GM12878 (cell line): ENCODE results near the gene PID1. TPM values are rescaled to one million over a fixed set of nuclear protein-coding genes. Genes with fewer than 3 reads are reported as not detected.

Experiments
- ATAC-seq: fragments of 200-7000 bp; cut with Tn5 transposase; 3 replicates; pipeline ENCODE4 v1.9.1; 2020; ENCODE audit warnings: mild to moderate bottlenecking, moderate library complexity
- BruUV-seq: library from RNA; stranded (reverse); fragments of 400-500 nt; replicated peaks from 2 replicates; lab custom pipeline; 2021; lab: Mats Ljungman, UMichigan
- CTCF ChIA-PET: fragments of 300-600 bp; sonication (Branson Sonifier 250); formaldehyde crosslinking; extraction: SDS; loops from one replicate; lab custom pipeline; 2021; ENCODE audit warnings: inconsistent platforms; lab: Yijun Ruan, JAX
- POLR2A ChIA-PET: fragments of 350-600 bp; formaldehyde crosslinking; extraction: SDS; loops from one replicate; lab custom pipeline; 2021; ENCODE audit warnings: inconsistent platforms; lab: Charles Lee
- RAD21 ChIA-PET: fragments of 300-600 bp; sonication (Branson Sonifier 250); formaldehyde crosslinking; loops from one replicate; lab custom pipeline; 2023; ENCODE audit warnings: antibody characterized with exemption; ENCODE audit not compliant: unreplicated experiment; lab: Charles Lee
- SMC1A ChIA-PET: fragments of 300-600 bp; sonication (Branson Sonifier 250); formaldehyde crosslinking; loops from one replicate; lab custom pipeline; 2023; ENCODE audit not compliant: unreplicated experiment, uncharacterized antibody; lab: Charles Lee
- DNase-seq: peaks from one replicate; pipeline ENCODE4 v3.0.0-alpha.2; 2011; ENCODE audit warnings: low read depth, low spot score
- FAIRE-seq: peaks from 3 replicates; lab custom pipeline; 2011; peaks lifted over from hg19 to GRCh38; lab: Jason Lieb, UNC
- H2AFZ ChIP-seq: 2 replicates; pipeline ENCODE4 v1.6.0; 2011; ENCODE audit warnings: low read depth, low read length, control low read depth; ENCODE audit not compliant: control insufficient read depth
- H3K27ac ChIP-seq: 2 replicates; pipeline ENCODE4 v1.5.1; 2011; ENCODE audit warnings: control low read depth; ENCODE audit not compliant: control insufficient read depth, insufficient read depth
- H3K27me3 ChIP-seq, 2 experiments: replicated peaks in 1 of 2; 2 replicates each; pipeline versions ENCODE4 v1.6.0 to v1.6.1; 2011; ENCODE audit warnings: low read length in 1 of 2; ENCODE audit not compliant: control insufficient read depth in 2 of 2, insufficient read depth in 2 of 2
- H3K36me3 ChIP-seq, 2 experiments: 2 replicates each; pipeline ENCODE4 v1.5.1; 2011; ENCODE audit warnings: low read length in 1 of 2; ENCODE audit not compliant: control insufficient read depth in 2 of 2, insufficient read depth in 2 of 2
- H3K4me1 ChIP-seq: 2 replicates; pipeline ENCODE4 v1.6.1; 2011; ENCODE audit warnings: mild to moderate bottlenecking, low read length, moderate library complexity, mixed read lengths; ENCODE audit not compliant: control insufficient read depth, insufficient read depth
- H3K4me2 ChIP-seq: 2 replicates; pipeline ENCODE4 v1.6.0; 2011; ENCODE audit warnings: control low read depth; ENCODE audit not compliant: control insufficient read depth, insufficient read depth
- H3K4me3 ChIP-seq: fragments of 200-600 bp; sonication (generic); 2 replicates; pipeline ENCODE4 v1.5.1; 2016
- H3K79me2 ChIP-seq: 2 replicates; pipeline ENCODE4 v1.6.0; 2011; ENCODE audit warnings: low read length; ENCODE audit not compliant: control insufficient read depth, insufficient read depth
- H3K9ac ChIP-seq: 2 replicates; pipeline ENCODE4 v1.8.0; 2011; ENCODE audit warnings: low read length, control low read depth, mixed read lengths; ENCODE audit not compliant: control insufficient read depth, insufficient read depth
- H3K9me3 ChIP-seq: replicated peaks from 3 replicates; pipeline ENCODE4 v1.5.1; 2011; ENCODE audit warnings: mild to moderate bottlenecking, low read length; ENCODE audit not compliant: control insufficient read depth, insufficient read depth
- H4K20me1 ChIP-seq: 2 replicates; pipeline ENCODE4 v1.6.0; 2011; ENCODE audit not compliant: control insufficient read depth, insufficient read depth
- BCL11A ChIP-seq: IDR thresholded peaks from 2 replicates; pipeline ENCODE4 v1.6.1; 2011; ENCODE audit warnings: low read depth, low read length
- CHD4 ChIP-seq: fragments of 200-600 bp; sonication (generic); IDR thresholded peaks from 2 replicates; pipeline ENCODE4 v1.6.1; 2016; ENCODE audit warnings: mild to moderate bottlenecking
- DPF2 ChIP-seq: fragments of 450-650 bp; IDR thresholded peaks from 2 replicates; pipeline ENCODE4 v1.6.1; 2017; ENCODE audit warnings: mild to moderate bottlenecking
- IKZF1 ChIP-seq: fragments of 450-650 bp; conservative IDR thresholded peaks from 2 replicates; pipeline ENCODE4 v1.6.1; 2017; ENCODE audit warnings: antibody characterized with exemption, mild to moderate bottlenecking
- IKZF2 ChIP-seq, 2 experiments: fragments of 450-650 bp; IDR thresholded peaks; 2 replicates each; pipeline ENCODE4 v1.6.1; 2017; ENCODE audit warnings: mild to moderate bottlenecking in 2 of 2, moderate library complexity in 2 of 2
- NR2C1 ChIP-seq: fragments of 450-650 bp; IDR thresholded peaks from 2 replicates; pipeline ENCODE4 v1.6.1; 2017; ENCODE audit warnings: antibody characterized with exemption, mild to moderate bottlenecking, moderate library complexity
- PML ChIP-seq: IDR thresholded peaks from 2 replicates; pipeline ENCODE4 v1.6.1; 2012; ENCODE audit warnings: low read length, inconsistent platforms
- RBBP5 ChIP-seq: fragments of 200-600 bp; sonication (generic); conservative IDR thresholded peaks from 2 replicates; pipeline ENCODE4 v1.6.1; 2016
- RUNX3 ChIP-seq: IDR thresholded peaks from 2 replicates; pipeline ENCODE4 v1.6.1; 2012; ENCODE audit warnings: low read length, inconsistent platforms
- SP1 ChIP-seq: IDR thresholded peaks from one replicate; pipeline ENCODE4 v1.6.1; 2011; ENCODE audit warnings: low read depth, low read length
- SUPT20H ChIP-seq: IDR thresholded peaks from 2 replicates; pipeline ENCODE4 v1.6.1; 2011; ENCODE audit warnings: low read depth, mild to moderate bottlenecking, low read length, moderate library complexity, borderline replicate concordance; ENCODE audit not compliant: control insufficient read depth
- TBL1XR1 ChIP-seq: IDR thresholded peaks from 2 replicates; pipeline ENCODE4 v1.6.1; 2012; ENCODE audit warnings: low read depth, low read length, improper control_type of control experiment
- ZSCAN29 ChIP-seq: fragments of 450-650 bp; IDR thresholded peaks from 2 replicates; pipeline ENCODE4 v1.6.1; 2017; ENCODE audit warnings: mild to moderate bottlenecking, moderate library complexity
- in situ Hi-C: fragments of 300-500 bp; cut with MboI; formaldehyde crosslinking; loops from 9 replicates; pipeline ENCODE4 v1.14.3; 2018; ENCODE audit warnings: mixed read lengths
- intact Hi-C: fragments of 100-400 bp; cut with micrococcal nuclease; formaldehyde crosslinking; loops from one replicate; pipeline ENCODE4 v1.14.2; 2022; ENCODE audit not compliant: unreplicated experiment
- polyA plus RNA-seq, 11 experiments: library from polyadenylated mRNA; depleted of rRNA in 4 of 11; unstranded in 6 of 11; stranded (reverse) in 5 of 11; fragments of >200 nt; fragmentation: Nextera tagmentation in 4 of 11; fragmentation: Illumina TruSeq in 1 of 11; extraction: Ambion mirVana in 4 of 11; extraction: Trizol in 1 of 11; gene quantifications; 1 replicate in 1 of 11; 2 replicates in 10 of 11; pipeline versions ENCODE4 v1.2.1 to v1.2.3, GENCODE V29; 2011 to 2016; ENCODE audit warnings: inconsistent platforms in 2 of 11, missing spikeins in 2 of 11, low read depth in 1 of 11
- total RNA-seq, 4 experiments: library from RNA; depleted of rRNA in 3 of 4; stranded (reverse); fragments of >200 nt in 3 of 4; fragmentation: Illumina TruSeq in 1 of 4; extraction: Trizol in 1 of 4; gene quantifications; 2 replicates each; pipeline versions ENCODE4 v1.2.1 to v1.2.3, GENCODE V29; 2013 to 2021
- TF ChIP-seq, protein P1 (sequence below): fragments of 450-650 bp; formaldehyde crosslinking; IDR thresholded peaks from 2 replicates; pipeline ENCODE4 v1.5.0; 2022; ENCODE audit warnings: mild to moderate bottlenecking, missing genetic modification characterization
- TF ChIP-seq, protein P2 (sequence below): IDR thresholded peaks from 2 replicates; pipeline ENCODE4 v1.6.1; 2012; ENCODE audit warnings: low read depth, low read length, improper control_type of control experiment
- TF ChIP-seq, protein P3 (sequence below): fragments of 450-650 bp; IDR thresholded peaks from 2 replicates; pipeline ENCODE4 v1.6.1; 2016; ENCODE audit warnings: mild to moderate bottlenecking

The PID1 gene
- total and polyA plus RNA-seq, 10 of the 15 experiments (the other 5 are each of a cell fraction or from before 2014, with no cell fraction given): not detected

DNA sequence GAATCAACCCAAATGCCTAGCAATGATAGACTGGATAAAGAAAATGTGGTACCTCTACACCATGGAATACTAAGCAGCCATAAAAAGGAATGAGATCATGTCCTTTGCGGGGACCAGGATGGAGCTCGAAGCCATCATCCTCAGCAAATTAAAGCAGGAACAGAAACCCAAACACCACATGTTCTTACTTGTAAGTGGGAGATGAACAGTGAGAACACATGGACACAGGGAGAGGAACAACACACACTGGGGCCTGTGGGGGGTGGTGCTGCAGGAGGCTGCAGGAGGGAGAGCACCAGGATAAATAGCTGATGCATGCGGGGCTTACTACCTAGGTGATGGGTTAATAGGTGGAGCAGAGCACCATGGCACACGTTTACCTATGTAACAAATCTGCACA lies 8.4 kb upstream of the PID1 start (continued):
- TF ChIP-seq RBBP5 (no peak), CHD4 (no peak), BCL11A (no peak), IKZF1 (no peak), ZSCAN29 (no peak), TBL1XR1 (no peak)
- TF ChIP-seq, all 136 proteins: peak for 0

DNA sequence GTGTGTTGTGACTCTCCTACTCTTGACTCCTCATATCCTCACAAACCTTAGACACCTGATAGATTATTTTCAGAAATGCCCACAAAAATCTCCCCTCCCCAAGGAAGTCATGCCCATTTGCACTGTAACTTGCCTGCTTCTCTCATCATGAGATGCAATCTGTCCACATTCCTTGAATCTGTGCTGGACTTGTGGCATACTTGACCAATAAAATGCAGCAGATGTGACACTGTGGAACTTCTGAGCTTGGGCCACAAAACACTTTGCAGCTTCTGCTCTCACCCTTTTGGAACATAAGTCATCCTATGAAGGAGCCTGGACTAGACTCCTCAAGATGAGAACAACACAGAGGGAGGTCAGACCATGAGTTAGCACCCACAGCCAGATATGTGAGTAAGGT lies 4.4 kb upstream of the PID1 start:
- no peak overlapping the region for H3K9ac ChIP-seq
- H4K20me1 ChIP-seq: no peaks in the 10 kb centered on the region
- peaks cover 0 to 3% of the 10 kb centered on the region in 2 experiments; a peak in 2 of 4 replicates for H3K27me3 ChIP-seq
- CTCF ChIA-PET: interaction anchor here (1.1 to 3.3 kb wide), 2 partner anchors 12 to 16 kb away, joined by 3 to 16 read pairs; no protein-coding TSS in a partner anchor
- SMC1A ChIA-PET: no interaction called here
- FAIRE-seq (no peak), ATAC-seq (no peak), DNase-seq (no peak)
- no peaks in the 10 kb centered on the region for H3K4me1 ChIP-seq
- intact Hi-C loops (loop anchor here (5.0 kb wide), 1 partner anchor 588 kb away; no protein-coding TSS in a partner anchor), in situ Hi-C loops (no loop called here)
- H3K4me2 ChIP-seq: no peak overlapping the region
- RAD21 ChIA-PET: no interaction called here
- no peak overlapping the region for H3K4me3 ChIP-seq
- no peak overlapping the region for H3K27ac ChIP-seq
- TF ChIP-seq SP1 (no peak), RUNX3 (no peak), SUPT20H (no peak), NR2C1 (no peak), DPF2 (no peak), IKZF2 (IDR thresholded peaks at IDR 0.05) (no peak), PML (no peak)
- TF ChIP-seq, protein P1, sequence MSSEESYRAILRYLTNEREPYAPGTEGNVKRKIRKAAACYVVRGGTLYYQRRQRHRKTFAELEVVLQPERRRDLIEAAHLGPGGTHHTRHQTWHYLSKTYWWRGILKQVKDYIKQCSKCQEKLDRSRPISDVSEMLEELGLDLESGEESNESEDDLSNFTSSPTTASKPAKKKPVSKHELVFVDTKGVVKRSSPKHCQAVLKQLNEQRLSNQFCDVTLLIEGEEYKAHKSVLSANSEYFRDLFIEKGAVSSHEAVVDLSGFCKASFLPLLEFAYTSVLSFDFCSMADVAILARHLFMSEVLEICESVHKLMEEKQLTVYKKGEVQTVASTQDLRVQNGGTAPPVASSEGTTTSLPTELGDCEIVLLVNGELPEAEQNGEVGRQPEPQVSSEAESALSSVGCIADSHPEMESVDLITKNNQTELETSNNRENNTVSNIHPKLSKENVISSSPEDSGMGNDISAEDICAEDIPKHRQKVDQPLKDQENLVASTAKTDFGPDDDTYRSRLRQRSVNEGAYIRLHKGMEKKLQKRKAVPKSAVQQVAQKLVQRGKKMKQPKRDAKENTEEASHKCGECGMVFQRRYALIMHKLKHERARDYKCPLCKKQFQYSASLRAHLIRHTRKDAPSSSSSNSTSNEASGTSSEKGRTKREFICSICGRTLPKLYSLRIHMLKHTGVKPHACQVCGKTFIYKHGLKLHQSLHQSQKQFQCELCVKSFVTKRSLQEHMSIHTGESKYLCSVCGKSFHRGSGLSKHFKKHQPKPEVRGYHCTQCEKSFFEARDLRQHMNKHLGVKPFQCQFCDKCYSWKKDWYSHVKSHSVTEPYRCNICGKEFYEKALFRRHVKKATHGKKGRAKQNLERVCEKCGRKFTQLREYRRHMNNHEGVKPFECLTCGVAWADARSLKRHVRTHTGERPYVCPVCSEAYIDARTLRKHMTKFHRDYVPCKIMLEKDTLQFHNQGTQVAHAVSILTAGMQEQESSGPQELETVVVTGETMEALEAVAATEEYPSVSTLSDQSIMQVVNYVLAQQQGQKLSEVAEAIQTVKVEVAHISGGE (CRISPR knock-in tag): no peak
- TF ChIP-seq, protein P2, sequence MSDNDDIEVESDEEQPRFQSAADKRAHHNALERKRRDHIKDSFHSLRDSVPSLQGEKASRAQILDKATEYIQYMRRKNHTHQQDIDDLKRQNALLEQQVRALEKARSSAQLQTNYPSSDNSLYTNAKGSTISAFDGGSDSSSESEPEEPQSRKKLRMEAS: no peak
- TF ChIP-seq, protein P3, sequence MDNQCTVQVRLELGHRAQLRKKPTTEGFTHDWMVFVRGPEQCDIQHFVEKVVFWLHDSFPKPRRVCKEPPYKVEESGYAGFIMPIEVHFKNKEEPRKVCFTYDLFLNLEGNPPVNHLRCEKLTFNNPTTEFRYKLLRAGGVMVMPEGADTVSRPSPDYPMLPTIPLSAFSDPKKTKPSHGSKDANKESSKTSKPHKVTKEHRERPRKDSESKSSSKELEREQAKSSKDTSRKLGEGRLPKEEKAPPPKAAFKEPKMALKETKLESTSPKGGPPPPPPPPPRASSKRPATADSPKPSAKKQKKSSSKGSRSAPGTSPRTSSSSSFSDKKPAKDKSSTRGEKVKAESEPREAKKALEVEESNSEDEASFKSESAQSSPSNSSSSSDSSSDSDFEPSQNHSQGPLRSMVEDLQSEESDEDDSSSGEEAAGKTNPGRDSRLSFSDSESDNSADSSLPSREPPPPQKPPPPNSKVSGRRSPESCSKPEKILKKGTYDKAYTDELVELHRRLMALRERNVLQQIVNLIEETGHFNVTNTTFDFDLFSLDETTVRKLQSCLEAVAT: no peak
- no peaks in the 10 kb centered on the region for H3K9me3 ChIP-seq
- H2AFZ ChIP-seq: no peak overlapping the region
- POLR2A ChIA-PET: no interaction called here
- H3K36me3 ChIP-seq: no peaks in the 10 kb centered on the region
- no peaks in the 10 kb centered on the region for H3K79me2 ChIP-seq
- BruUV-seq: no TSS peak
